DMS53 (cell line): Measurements from ENCODE around the gene DLG2.

Source experiments
- DNase-seq: peaks from one replicate; lab custom pipeline; 2025; lab: John Stamatoyannopoulos, UW

Gene DLG2

DNA sequence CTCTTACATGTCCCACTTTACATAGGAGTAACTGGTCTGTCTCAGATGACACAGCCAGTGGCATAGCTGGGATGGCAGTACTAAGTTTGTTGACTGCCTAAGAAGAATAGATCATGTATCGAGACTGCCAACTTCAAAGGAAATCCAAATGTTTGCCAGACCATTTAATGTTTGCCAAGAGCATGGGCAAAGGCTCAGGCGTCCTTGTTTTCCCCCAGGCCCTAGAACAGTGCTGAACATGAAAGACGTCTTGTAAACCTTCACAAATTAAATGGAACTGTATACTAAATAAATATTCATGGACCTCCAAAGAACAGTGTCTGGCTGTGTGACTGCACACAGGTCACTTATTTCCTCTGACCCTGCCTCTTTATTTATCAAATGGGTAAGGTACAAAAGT lies 2106.3 kb downstream of the DLG2 start:
- peak; percentile 32 for DNase-seq

DNA sequence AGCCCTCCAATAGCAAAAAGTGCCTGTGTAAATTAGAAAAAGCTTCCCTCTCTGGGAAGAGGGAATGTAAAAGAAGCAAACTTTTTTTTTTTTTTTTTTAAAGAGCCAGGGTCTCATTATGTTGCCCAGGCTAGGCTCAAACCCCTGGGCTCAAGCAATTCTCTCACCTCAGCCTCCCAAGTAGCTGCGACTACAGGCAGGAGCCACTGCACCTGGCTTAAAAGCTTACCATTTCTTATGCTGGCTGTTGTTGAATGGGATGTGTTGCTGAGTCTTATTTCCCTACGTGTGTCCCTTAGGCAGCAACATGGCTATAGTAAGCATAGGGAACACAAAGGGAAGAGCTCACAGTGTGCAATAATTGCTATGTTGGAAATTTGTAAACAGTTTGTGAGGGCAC lies 2115.5 kb downstream of the DLG2 start:
- no peak for DNase-seq

DNA sequence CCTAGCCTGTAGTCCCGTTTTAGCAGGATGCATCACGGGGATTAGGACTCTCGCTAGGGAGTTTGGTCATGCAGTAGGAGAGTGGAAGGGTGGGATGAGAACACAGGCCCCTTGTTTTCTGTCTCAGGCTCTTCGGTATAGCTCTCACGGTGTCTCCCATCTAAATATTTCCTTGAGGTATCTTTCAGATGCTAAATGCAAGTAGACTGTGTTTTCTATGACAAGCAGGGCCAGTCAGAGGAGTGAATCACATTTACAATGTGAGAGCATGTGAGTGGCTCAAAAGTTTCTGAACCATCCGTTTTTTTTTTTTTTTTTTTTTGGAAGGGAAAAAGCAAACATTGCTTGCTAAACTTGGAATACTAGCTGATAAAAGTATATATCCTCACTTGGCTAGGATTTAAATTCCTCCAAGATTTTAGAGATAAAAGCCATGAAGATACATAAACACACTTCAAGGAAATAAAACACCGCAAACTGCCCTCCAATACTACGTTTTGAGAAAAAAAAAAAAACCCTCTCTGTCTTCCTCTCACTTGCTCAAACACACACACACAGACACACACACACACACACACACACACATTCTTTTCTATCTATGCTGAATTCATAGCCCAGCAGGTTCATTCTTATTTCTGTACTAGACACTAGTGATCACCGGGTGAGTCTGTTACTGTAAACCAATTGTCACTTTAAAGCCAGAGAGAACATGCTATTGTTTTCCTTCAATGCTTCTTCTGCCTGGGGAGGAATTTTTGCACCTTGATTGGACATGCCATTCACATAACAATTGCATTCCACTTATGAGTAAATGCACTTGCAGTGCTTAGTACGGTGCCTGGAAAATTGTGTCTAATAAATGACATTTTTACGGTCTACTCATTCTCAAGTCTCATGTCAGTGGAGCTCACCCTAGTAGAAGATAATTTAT lies 2116.3 kb downstream of the DLG2 start:
- DNase-seq = no peak

DNA sequence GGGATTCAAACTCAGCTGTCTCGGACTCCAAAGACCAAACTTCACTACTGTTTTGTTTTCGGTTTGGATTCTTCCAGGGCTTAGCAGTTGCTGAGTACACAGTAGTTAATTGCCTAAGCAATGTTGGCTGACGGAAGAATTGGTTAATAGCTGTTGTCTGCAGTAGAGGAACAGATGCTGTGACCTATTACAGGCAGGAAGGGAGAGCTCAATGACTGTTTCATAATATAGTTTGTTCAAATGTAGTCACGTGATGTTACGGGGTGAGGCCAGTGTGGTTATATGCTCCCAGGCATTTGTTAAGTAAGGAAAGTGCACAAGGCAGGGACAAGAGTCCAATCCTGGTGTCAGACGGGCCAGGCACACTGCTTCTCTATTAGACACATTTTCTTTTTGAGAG lies 2118.3 kb downstream of the DLG2 start:
- no peak for DNase-seq

DNA sequence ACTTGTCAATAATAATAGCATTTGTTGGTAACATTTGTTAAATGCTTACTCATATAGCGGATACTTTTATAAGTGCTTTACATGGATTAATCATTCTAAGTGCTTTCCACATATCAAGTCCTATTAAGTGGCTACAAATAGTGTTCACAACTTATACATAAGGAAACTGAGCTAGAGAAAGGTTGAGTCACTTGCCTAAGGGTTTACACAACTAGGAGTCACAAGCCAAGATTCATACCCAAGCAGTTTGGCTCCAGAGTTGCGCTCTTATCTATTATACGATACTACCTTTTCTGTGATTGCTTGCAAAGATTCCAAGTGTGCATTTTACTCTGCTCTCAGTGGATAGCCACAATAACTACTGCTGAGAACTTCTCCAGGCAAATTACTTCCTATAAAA lies 2125.1 kb downstream of the DLG2 start:
- no peak for DNase-seq

DNA sequence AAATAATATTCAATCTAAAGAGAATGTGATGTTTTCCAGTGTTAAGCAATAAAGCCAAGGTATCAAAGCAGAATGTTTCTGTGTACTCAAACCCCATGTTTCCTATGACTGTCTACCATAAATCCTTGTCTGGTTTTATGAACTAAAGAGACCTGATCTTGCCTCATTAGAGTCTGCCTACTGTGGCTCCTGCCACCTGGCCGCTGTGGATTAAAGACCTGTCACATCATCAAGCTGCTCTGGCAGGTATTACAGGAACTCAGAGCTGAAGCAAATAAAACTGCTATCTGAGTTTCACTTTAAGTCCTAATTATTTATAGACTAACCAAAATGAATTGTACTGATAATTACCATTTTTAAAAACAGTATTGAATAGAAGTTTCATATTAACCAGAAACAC lies 2133.2 kb downstream of the DLG2 start:
- no peak for DNase-seq

DNA sequence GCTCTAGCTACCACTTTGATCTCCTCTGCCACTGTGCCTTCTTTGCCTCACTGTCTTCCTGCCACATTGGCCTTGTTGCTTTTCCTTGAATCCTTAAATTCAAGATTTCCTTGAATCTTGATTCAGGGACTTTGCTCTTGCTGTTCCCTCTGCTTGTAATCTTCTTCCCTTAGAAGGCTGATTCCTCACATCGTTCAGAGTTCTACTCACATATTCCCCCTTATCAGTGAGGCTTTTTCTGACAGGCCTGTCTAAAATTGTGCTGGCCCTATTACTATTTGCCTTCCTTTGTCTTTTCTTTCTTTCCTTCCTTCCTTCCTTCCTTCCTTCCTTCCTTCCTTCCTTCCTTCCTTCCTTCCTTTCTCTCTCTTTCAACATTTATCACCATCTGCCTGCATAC lies 2134.1 kb downstream of the DLG2 start:
- no peak for DNase-seq

DNA sequence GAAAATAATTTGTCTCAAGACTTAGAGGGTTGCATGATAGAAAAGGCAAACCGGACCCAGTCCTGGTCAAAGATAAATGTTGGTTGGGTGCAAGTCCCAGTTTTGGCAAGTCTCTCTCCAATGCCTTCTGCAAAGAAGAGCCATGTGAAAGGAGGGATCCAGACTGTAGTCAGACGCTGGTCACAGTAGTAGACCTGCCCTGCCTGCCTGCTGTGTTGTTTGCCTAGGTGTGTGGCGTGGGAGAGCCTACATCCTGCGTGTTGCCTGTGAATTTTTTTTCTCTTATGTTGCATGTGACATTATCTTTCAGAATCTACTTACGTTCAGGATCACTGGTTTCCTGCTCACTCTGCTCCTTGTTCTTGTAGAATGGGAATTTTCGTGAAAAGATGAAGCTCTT lies 2143.3 kb downstream of the DLG2 start:
- DNase-seq = no peak

DNA sequence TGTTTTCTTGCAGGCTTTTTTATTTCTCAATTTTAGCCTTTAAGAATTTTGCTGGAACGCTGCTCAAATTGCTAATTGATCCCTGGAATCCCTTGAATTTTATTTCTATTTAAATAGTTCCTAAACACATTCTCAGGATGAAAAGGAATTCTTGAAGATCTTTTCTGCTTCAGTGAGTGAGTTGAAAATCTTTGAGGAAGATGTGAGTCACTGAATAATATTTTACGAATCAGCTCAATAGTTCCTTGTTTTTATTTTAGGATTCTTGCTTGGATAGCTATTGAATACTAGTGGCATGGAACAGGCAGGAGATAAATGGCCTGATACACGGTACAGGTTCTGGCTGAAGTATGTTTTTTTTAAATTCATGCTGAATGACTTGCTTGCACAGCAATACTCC lies 2146.3 kb downstream of the DLG2 start:
- no peak for DNase-seq

DNA sequence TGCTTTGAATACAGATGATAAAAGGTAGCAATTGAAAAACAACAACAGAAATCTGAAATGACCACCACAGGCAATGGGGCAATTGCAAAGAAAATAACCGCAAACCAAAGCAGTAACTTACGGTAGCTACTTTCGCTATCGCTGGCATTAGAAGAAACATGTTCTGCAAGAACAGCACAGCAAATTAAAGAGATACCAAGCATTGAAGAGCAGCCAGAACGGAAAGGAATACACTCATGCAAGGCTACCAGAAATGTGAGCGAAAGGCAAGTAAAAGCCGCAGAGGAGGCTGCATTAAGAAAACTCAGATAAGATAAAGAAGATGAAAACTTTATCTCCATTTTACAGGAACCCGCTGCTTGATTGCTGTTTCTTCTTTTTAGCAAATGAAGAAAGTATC lies 2146.9 kb downstream of the DLG2 start:
- no peak for DNase-seq

DNA sequence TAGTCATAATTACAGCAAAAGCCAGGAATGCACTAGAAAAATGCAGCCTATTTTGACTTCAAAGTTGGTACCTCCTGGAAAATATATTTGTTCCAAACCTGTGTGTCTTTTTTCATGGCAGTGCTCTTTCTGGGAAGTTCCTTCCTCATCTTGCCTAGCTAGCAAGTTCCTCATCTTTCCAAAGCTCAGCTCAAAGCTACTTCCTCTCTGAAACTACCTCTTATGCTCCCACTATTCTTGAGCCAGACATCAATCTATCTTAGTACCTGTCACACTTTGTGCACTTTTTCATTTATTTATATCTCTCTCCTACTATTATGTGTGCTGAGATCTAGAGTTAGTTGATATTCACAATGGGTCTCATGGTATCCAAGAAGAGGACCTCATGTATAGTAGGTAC lies 2149.4 kb downstream of the DLG2 start:
- no peak for DNase-seq

DNA sequence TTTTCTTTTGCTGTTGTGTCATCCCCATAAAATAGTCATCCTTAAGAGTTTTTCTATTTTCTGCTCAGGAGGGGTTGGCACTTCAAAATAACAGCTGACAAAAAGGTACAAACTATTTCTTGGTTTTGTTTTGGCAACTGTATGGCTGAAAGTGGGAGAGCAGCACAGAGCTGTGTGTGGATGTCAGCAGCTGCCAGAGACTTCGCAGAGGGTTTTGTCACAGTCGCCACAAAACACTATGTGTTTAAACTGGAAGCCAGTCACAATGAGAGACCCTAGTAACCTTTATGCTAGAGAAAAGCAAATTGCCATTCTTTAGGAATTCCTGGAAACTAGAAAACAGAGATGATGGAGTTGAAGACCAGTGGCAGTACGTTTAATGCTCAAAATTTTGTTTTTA lies 2151.4 kb downstream of the DLG2 start:
- no peak for DNase-seq

DNA sequence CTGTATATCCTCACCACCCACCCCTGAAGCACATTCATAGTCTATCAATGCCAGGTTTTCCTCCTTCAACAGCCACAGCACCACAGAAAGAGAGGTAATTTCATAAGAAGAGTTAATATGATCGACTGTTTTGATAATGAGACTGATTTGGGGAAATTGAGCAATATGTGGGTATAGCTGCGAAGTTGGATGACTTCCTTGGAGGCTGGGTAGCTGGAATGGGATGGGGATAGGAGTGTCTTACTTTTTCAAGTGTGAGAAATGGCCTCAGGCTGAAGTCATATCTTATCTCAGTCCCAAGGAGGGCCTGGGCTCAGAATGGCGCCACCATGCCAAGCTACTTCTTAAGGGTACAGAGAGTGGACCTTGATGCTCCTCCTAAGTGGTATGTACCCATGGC lies 2153.4 kb downstream of the DLG2 start:
- DNase-seq = no peak

DNA sequence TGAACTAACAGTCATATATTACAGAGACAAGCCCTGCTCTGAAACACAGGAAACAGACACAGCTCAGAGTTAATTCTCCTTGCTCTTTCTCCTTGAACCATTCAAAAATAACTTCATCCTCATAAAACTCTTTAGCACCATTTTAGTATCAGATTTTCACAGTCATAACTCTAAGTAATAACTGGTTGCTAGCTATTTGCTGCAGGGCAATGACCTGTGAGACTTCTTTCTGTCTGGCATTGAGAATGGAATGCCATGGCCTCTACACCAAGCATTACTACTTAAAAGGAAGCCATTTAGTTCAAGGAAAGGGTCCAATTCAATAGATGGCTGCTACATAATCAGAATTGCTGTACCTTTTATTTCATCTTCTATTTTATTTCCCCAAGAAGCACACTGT lies 2154.3 kb downstream of the DLG2 start:
- no peak for DNase-seq

DNA sequence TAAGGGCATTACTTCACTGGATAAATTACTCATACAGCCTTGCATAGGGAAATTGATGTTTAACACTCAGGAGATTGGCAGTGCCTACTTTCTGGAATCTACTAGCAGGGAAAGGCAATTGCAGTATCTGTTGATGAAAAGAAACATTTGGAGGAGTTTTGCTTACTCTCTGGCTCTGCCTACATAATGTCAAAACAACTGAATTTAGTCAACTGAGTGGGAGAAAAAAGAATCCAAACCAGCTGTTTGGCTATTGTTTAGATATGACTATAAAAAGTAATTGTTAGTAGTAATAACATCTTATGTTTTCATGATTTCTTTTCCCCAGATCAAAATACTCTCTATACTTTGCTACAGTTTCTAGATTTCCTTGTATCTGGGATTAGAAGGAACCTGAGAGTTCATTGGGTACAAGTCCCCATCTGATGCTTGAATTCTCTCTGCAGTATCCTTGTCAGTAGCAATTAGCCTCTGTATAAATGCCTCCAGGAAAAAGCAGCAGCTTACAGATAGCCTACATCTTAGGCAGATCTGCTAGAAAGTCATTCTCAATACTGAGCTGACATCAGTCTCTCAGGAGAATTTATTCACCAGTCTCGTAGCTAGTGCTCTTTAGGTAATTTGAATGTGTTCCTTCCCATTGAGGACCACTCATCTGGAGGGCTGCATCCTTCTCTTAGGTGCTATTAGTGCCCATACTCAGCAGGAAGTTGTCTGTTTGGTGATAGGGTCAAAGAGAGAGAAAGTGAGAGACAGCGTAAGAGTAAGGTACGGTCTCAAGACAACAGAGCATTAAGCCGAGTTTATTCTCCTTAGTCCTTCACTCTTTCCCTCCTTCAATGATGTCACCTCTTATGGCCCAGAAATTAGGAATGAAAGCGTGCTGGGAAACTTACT lies 2155.1 kb downstream of the DLG2 start:
- no peak for DNase-seq

DNA sequence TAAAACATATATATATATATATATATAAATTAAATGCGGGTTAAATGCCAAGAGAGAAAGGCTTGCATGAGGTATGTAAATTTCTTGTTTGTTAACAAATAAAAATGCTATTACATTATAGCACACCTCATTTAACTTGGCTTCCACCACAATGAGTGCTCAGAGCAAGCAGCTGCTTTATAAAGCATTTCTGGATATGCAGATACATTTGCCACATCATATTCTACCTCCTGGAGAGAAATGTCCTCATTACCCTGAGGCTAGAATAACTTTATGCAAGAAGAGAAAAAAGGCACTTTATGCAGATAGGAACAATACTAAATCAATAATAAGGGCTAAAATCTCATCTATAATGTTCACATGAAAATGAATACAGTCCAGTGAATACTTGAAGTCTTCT lies 2159.3 kb downstream of the DLG2 start:
- no peak for DNase-seq

DNA sequence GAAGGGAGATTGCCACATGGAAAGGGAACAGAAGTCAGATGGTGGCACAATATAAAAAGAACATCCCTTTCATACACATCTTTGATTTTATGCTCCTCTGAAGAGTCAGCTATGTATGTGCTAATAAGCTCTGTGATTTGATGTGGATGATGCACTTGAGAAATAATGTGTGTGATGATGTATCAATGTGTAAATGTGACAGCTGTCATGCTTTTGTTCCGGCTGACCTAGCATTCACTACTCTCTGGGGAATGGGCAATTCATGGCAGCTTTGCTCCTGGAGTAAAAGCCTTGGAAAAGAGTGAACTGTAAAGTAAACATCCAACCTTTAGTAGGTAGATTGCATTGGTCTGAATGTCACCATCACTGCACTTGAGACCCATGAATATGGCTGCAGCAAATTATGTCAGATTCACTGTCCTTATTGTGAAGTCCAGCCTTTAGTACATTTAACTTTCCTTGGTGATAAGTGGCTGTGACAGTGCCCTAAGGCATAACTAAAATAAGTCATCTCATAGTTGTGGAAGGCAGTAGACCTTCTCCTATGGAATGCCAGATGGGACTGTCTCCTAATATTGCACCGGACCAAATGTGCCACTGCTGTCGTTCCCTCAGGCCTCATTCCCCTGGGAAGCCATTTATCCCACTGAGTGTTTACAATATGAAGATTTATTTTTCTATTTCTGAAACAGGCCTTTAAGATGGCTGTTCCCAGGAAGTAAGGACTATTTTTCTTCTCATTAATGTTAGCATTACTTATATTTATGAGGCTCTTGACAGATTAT lies 2162.8 kb downstream of the DLG2 start:
- peak; percentile 27 for DNase-seq

DNA sequence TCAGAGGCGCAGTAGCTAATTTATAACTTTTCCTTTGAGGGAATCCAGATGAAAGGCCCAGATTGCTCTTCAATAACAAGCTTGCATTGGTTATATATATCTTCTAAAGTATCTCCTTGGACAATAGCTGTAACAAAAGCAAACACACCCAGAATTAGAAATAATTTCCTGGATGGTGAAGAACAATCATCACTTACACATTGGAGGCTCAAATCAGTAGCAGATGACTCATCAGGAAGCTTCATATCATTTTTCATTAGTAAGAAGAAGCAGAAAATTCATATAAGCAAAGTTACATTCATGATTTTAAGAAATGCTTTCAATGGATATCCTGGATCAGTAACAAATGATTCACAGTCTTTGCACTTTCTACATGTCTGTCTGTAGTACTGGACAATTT lies 2167.3 kb downstream of the DLG2 start:
- peak; percentile 92 for DNase-seq

DNA sequence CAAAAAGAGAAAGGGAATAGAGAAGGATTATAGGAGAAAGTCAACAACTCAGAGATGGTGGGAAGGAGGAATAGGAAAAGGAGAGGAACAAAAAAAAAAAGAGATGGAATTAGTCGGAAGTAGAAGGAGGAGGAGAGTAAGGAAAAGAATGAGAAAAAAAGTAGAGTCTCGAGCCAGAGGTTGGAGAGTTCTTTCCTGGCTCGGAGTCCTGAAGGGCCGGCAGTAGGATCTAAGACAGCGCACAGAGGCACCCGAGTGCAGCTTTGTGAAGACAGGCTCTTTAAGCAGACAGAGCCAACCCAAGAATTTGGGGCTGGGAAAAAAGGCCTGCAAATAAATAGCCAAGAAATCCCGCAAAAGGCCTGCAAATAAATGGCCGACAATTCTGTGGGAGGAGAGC lies 2170.6 kb downstream of the DLG2 start:
- no peak for DNase-seq

DNA sequence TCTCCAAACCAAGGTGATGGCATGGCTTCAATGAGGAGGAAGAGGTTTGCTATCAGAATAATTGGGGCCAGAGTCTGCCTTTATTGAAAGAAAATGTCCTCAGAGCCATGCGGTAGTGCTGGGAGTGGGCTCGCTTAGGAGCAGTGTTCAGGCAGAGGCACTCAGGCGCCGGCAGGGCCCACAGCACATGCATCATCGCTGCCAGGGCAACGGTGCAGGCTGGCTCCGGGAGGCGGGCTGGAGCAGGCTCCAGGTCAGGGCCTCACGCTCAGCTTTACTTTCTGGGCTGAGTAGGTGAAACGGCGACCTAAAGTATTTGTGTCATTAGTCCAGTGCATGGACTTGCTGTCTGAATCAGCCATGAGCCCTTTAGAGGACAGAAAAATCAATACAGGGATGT lies 2171.1 kb downstream of the DLG2 start:
- DNase-seq = no peak

DNA sequence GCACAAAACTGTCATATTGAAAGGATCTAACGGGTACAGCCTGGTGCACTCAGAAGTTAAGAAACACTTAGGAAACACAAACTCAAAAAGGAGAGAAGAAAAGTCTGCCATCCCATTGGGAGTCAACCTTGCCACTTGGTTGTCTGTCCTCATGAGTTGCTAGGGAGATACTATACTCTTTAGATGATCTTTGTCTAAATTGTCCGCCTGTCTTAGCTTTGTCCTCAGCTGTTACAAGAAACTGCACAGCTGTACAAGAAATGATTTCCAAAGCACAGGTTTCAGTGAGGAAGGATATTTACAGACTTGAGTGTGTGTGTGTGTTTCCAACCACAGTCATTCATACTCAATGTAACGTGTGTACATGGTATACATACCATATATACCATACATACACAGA lies 2171.8 kb downstream of the DLG2 start:
- no peak for DNase-seq

DNA sequence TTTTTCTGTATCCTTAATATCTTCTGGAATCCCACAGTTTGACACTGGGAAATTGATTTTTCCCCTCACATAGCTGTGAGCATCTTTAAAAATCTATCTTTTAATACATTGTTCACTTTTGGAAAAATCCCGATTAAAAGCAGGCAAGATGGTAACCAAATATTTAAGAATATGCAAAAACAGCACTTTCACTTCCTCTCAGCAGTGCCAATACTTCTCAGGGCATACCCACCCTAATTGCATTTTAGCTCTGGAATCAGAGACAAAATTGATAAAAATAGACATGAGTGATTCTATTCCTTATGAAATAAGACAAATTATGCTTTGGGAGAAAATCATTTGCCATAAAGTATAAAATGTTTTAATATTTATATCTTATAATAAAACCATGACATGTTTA lies 2172.5 kb downstream of the DLG2 start:
- no peak for DNase-seq
